Fibroblast of lung (primary cell): Measurements from ENCODE around the gene SULT6B1. TPM values are rescaled to one million over a fixed set of nuclear protein-coding genes. Genes with fewer than 3 reads are reported as not detected.

Experiments used
- DNase-seq, 2 donors: peaks; one replicate each; pipeline versions ENCODE4 v3.0.0 to v3.0.0-alpha.2; 2010; ENCODE audit warnings: low read depth in 2 of 2
- H2AFZ ChIP-seq: 2 replicates; pipeline ENCODE4 v1.5.1; 2012; ENCODE audit warnings: low read length, control low read depth, inconsistent platforms
- H3K27ac ChIP-seq: 2 replicates; pipeline ENCODE4 v1.5.1; 2011; ENCODE audit warnings: low read length, control low read depth; ENCODE audit not compliant: insufficient read depth
- H3K27me3 ChIP-seq: 2 replicates; pipeline ENCODE4 v1.5.1; 2011; ENCODE audit warnings: mild to moderate bottlenecking, low read length; ENCODE audit not compliant: control insufficient read depth, insufficient read depth
- H3K36me3 ChIP-seq: 2 replicates; pipeline ENCODE4 v1.5.1; 2011; ENCODE audit warnings: low read length; ENCODE audit not compliant: control insufficient read depth, insufficient read depth
- H3K4me1 ChIP-seq: 2 replicates; pipeline ENCODE4 v1.5.1; 2011; ENCODE audit warnings: low read length; ENCODE audit not compliant: control insufficient read depth, insufficient read depth; ENCODE audit errors: extremely low read depth
- H3K4me2 ChIP-seq: 2 replicates; pipeline ENCODE4 v1.5.1; 2011; ENCODE audit warnings: low read length, control low read depth; ENCODE audit not compliant: insufficient read depth; ENCODE audit errors: extremely low read depth
- H3K4me3 ChIP-seq, 4 experiments: fragments of 200-600 bp in 1 of 4; sonication (generic) in 1 of 4; replicated peaks in 1 of 4; 2 replicates each; pipeline ENCODE4 v1.5.1; 2011 to 2016; ENCODE audit warnings: low read length in 4 of 4, low read depth in 3 of 4, mild to moderate bottlenecking in 3 of 4, control low read depth in 2 of 4, inconsistent platforms in 1 of 4, mixed read lengths in 1 of 4; ENCODE audit not compliant: insufficient read depth in 1 of 4; ENCODE audit errors: control extremely low read depth in 1 of 4
- H3K79me2 ChIP-seq: 2 replicates; pipeline ENCODE4 v1.5.1; 2012; ENCODE audit warnings: mild to moderate bottlenecking, low read length, inconsistent platforms; ENCODE audit not compliant: control insufficient read depth, insufficient read depth
- H3K9ac ChIP-seq: 2 replicates; pipeline ENCODE4 v1.5.1; 2011; ENCODE audit warnings: mild to moderate bottlenecking, low read length, control low read depth; ENCODE audit not compliant: insufficient read depth
- H3K9me3 ChIP-seq: 2 replicates; pipeline ENCODE4 v1.5.1; 2012; ENCODE audit warnings: low read depth, low read length; ENCODE audit not compliant: control insufficient read depth, insufficient read depth
- H4K20me1 ChIP-seq: 2 replicates; pipeline ENCODE4 v1.5.1; 2011; ENCODE audit warnings: low read length; ENCODE audit not compliant: control insufficient read depth, insufficient read depth; ENCODE audit errors: extremely low read depth
- CTCF ChIP-seq, 2 donors: IDR thresholded peaks in 1 of 2; conservative IDR thresholded peaks in 1 of 2; 1 replicate in 1 of 2; 2 replicates in 1 of 2; pipeline ENCODE4 v1.5.1; 2011 to 2012; ENCODE audit warnings: low read length in 2 of 2, control low read depth in 1 of 2, inconsistent platforms in 1 of 2, low read depth in 1 of 2, mild to moderate bottlenecking in 1 of 2
- EZH2 ChIP-seq: IDR thresholded peaks from 2 replicates; pipeline ENCODE4 v1.5.1; 2012; ENCODE audit warnings: low read length, control low read depth, mild to moderate bottlenecking; ENCODE audit errors: missing control alignments
- polyA plus RNA-seq, 2 donors: library from polyadenylated mRNA; depleted of rRNA in 1 of 2; stranded (reverse) in 1 of 2; unstranded in 1 of 2; fragments of >200 nt; gene quantifications; 2 replicates each; pipeline ENCODE4 v1.2.1, GENCODE V29; 2011 to 2012; ENCODE audit warnings: missing spikeins in 1 of 2
- total RNA-seq: library from RNA; depleted of rRNA; stranded (reverse); fragments of >200 nt; gene quantifications from 2 replicates; pipeline ENCODE4 v1.2.1, GENCODE V29; 2014

SULT6B1 gene
- total and polyA plus RNA-seq, 2 donors (not counting 1 experiment from before 2014, with no cell fraction given): not detected

DNA sequence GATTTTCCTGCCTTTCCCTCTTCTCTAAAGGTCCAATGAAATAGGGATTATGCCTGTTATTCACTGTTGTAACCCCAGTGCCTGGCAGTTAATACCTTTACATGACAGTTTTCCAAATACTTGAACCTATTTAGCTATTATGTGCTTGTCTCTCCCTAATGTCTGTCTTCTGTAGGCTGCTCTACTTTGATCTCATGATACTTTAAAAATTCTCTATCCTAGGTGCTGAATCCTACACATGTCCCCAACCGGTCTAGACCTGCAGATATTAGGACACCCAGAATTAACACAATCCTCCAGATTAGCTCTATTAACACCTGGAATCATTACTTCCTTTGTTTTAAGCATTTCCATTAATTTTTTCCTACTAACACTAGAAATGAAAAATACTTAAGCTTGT is 35.6 kb upstream of the SULT6B1 start:
- no peak overlapping the region for H3K27ac ChIP-seq
- TF ChIP-seq CTCF (conservative IDR thresholded peaks at IDR 0.05 in 1 of 2, IDR thresholded peaks at IDR 0.05 in 1 of 2; ENCODE audit: low read depth in 1 of 2, low read length in 2 of 2): no peak
- TF ChIP-seq EZH2: no peak
- no peak overlapping the region for H3K4me3 ChIP-seq
- H3K9ac ChIP-seq: no peak overlapping the region
- H3K4me2 ChIP-seq: no peak overlapping the region
- no peaks in the 10 kb centered on the region for H3K27me3 ChIP-seq
- no peaks in the 10 kb centered on the region for H3K4me1 ChIP-seq
- H3K79me2 ChIP-seq: peaks cover 27% of the 10 kb centered on the region
- no peak for DNase-seq
- peaks cover 12% of the 10 kb centered on the region for H3K36me3 ChIP-seq
- H2AFZ ChIP-seq: no peak overlapping the region
- no peaks in the 10 kb centered on the region for H4K20me1 ChIP-seq
- H3K9me3 ChIP-seq: no peaks in the 10 kb centered on the region

- H3K9me3 ChIP-seq: no peaks in the 10 kb centered on the region
- DNase-seq: no peak
- no peaks in the 10 kb centered on the region for H4K20me1 ChIP-seq
- no peak overlapping the region for H3K4me3 ChIP-seq
- H2AFZ ChIP-seq: no peak overlapping the region
- H3K27ac ChIP-seq: no peak overlapping the region
- H3K4me2 ChIP-seq: no peak overlapping the region
- TF ChIP-seq CTCF (conservative IDR thresholded peaks at IDR 0.05 in 1 of 2, IDR thresholded peaks at IDR 0.05 in 1 of 2; ENCODE audit: low read depth in 1 of 2, low read length in 2 of 2): no peak
- no peak for TF ChIP-seq EZH2
- H3K79me2 ChIP-seq: peaks cover 18% of the 10 kb centered on the region
- H3K4me1 ChIP-seq: no peaks in the 10 kb centered on the region
- no peak overlapping the region for H3K9ac ChIP-seq
- peaks cover 6% of the 10 kb centered on the region for H3K36me3 ChIP-seq
- no peaks in the 10 kb centered on the region for H3K27me3 ChIP-seq
Measured at GRCh38 chr2:37223131-37223530, 34.7 kb upstream of the SULT6B1 start.

DNA sequence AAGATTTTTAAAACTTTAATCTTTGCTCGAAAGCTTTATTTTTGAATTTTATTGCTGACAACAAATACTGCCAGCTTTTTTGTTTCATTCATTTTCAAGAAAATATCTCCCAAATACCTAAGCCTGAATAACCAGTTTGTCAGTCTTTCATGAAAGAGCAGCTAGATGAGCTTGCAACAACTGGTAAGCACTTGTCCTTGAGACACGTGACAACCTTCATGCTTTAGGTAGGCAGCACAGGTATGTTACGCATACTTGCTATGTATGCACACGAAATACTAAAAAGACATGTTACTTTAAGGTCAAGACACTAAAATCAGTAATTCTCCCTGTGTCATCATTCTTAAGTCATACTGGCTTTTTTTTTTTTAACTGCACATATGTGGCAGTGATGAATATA is 30.6 kb upstream of the SULT6B1 start:
- Histone ChIP-seq H3K4me1 (no peaks in the 10 kb centered on the region), H3K27me3 (no peaks in the 10 kb centered on the region), H3K36me3 (peaks cover 1% of the 10 kb centered on the region), H3K4me2 (no peak overlapping the region), H3K9me3 (no peaks in the 10 kb centered on the region), H3K9ac (no peak overlapping the region), H3K4me3 (no peak overlapping the region), H2AFZ (no peak overlapping the region), H3K79me2 (no peaks in the 10 kb centered on the region), H4K20me1 (no peaks in the 10 kb centered on the region), H3K27ac (no peak overlapping the region)
- no peak for DNase-seq
- TF ChIP-seq EZH2 (no peak), CTCF (conservative IDR thresholded peaks at IDR 0.05 in 1 of 2, IDR thresholded peaks at IDR 0.05 in 1 of 2; ENCODE audit: low read depth in 1 of 2, low read length in 2 of 2) (no peak)
